HuH-7 (cell line): ENCODE data around the gene CACNA2D3.

Experiments used
- DNase-seq: peaks from one replicate; pipeline ENCODE4 v3.0.0; 2011; ENCODE audit warnings: low spot score

Gene CACNA2D3

DNA sequence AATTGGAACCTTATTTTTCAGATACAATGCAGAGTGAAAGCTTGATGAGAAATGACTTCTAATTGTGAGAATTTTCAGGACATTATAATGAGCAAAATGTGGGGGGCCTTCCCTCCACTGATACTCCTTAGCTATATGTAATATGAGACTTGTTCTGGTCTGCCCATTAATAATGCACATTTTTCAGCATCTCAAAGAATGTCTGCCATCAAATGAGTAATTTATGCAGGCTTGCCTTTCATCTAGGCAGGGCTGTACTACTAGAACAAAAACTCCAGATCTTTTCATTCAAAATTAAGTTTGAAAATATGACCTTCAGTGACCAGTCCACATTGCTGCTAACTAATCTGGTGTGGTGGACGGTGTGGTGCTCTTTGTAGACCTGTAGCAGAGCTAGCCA lies 678.1 kb downstream of the CACNA2D3 start:
- DNase-seq: no peak

DNA sequence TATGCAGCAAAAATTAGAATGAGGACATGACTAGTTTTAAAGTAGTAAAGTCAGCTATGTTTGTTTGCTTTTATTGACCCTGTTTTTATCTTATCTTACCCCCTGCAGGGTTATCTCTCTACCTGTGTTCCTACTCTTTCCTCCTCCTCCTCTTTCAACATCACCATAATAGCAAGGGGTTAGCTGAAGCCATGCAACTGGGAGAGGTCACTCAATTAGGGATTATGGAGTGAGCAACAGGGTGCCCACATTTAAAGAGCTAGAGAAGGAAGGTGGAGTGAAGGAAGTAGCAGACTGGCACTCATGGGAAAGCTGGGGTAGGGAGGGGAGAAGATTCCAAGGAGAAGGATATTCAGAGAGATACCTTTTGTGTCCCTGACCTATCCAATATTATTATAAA lies 679.6 kb downstream of the CACNA2D3 start:
- DNase-seq: no peak

DNA sequence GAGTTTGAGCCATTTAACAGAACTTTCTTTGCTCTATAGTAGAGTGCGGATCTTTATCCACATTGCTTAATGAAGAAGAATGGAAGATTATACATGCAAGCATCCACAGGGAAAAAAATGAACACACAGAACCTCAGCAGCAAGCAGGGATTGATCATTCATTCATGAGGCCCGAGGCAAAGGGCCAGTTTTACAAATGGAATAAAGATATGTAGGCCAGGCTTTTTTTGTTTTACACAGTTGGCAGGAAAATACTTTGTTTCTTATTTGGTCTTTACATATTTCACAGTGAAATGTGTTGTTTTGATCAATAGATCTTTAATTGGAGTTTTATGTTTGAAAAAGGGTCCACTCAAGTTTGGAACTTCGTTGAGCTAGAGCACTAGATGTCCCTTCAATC lies 688.0 kb downstream of the CACNA2D3 start:
- DNase-seq: no peak

DNA sequence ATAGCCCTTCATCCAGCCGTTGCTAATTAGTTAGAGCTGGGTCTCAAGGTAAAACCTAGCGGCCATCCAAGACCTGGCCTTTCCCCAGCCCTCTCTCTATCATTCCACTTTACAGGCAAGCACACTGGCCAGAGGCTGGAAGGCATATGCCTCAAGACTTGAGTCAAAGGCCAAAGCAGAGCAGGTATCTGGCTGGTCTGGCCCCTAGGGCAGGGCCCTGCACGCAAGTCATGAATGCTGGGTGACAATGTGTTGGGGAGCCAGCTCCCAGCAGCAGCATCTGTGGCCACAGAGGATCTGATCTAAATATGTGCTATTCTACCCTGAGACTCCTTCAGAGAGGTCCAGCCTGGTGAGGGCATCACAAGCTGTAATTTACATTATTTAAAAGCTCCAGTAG lies 691.9 kb downstream of the CACNA2D3 start:
- DNase-seq: no peak

DNA sequence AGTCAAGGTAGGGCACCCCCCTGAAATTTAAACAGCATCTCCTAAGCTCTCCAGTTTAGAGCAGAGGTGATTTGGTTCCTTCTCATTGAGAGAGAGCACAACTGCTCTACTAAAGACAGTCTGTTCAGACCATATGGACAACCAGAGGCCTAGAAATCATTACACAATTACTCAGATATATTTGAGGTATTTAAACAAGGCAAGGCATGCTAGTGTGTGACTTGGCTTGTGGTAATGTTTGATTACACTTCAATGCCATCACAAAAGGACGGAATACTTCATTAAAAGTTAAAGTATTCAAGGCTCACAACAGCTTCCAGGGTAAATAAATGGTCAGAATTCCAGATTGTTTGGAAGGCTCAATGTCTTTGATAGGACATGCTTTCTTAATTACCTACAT lies 695.3 kb downstream of the CACNA2D3 start:
- DNase-seq: no peak

DNA sequence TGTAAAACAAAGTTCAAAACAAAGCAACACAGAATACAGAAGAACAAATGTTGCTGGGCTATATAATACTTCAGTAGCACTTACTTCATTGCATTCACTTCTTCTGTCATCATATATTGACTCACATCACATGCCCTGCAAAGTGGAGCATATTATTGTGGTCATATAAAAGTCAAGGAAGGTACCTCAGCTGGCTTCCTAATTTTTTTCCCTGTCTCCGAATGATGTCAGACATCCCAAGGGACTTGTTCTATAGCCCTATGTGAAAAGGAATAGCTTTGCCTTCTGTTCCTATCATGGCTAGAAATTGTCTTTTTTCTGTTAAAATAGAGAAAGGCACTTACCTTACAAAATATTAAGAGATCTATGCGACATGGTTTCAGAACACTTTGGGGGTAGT lies 696.1 kb downstream of the CACNA2D3 start:
- no peak for DNase-seq

DNA sequence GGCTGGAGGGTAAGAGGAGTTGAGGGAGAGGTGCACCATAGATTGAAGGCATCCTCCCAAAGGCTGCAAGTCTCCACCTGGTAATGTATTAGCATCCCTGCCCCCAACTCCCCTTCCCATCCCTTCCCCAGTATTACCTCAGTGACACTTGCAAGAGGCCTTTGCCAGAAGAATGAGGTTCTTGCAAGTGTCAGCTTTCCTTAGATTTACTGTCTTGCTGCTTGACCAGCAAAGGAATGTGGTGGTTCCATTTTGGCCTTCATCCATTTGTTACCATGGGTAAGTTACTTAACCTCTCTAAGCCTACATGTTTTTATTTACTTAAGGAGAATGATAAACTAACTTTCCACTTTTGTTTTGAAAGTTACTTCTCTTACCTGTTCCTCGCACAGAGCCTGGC lies 696.6 kb downstream of the CACNA2D3 start:
- DNase-seq: no peak

DNA sequence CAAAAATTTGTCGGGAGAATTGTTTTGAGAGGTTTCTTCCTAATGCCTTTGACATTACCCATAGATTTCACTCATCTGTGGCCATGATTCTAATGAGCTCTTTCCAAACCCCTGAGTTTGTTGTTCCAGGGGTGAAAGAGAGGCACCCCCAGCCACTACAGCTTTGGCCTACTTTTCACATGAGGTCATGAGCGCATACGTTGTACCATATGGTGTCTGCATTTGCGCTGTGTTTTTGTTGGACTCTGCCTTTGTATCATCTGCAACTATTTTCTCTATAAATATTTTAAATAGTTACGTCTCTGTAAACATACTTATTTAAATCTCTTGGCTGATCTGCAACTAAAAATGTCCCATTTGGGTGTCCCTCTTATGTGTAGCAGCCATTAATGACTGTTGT lies 697.6 kb downstream of the CACNA2D3 start:
- no peak for DNase-seq

DNA sequence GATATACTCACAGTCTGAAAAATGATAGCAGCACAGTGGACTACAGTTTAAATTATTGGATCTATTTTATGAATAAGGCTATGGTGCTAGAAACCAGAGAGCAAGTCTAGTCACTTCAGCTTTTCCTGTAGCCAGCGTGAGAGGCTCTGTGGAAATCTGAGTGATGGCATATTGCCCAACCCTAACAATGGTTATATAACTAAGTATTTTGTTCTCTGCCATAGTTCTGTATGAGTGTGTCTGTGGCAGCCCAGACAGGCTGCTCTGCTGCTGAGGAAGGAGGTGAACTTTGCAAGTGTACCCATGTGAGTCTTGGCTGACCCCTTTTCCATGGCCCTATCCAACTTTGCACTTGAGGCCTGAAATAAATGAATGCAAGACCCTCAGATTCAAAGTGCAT lies 699.9 kb downstream of the CACNA2D3 start:
- no peak for DNase-seq

DNA sequence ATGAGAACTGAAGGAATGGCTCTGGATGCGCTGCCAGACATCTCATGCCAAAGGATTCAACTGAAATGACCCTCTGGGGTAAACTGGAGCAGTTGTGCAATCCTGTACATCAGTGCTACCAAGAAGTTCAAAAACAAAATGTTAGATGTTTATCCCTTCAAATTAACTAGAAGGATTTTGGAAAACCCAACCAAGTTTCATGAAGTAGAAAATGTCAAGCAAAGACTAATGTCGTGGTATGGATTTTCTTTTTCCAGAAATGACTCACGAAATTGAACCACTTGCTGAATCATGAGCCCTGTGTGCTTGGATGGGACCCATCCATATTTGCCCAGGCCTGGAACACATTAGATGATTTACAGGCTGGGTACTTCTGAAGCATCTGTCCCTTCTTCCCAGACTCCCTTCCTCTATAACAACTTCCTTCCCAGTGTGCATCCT lies 703.9 kb downstream of the CACNA2D3 start:
- DNase-seq: no peak

DNA sequence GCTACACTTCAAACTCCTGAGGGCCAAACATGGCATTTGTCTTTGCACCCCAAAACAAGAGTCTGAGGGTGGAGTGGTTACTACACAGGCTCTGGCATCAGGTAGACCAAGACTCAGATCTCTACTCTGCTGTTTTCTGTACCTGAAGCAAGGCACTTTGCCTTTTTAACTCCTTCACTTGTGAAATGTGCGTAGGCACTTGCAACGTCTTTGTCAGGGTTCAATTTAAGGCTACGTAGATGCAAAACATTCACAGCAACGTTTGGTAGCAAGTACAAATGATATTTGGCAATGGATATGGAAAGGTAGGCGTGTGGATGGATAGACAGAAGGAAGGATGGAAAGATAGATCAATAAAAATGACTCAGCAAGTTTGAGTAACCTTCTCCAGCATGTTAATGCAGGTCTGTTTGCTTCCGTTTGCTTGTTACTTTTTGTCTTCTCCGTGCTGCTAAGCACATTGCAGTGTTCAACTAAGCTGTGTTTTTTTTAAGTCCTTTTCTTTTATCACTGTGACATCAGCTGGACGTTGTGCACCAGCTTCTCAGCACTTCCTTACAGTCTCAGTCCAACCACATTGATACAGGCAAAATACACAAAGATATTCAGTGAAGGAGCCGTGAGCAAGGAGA lies 704.8 kb downstream of the CACNA2D3 start:
- no peak for DNase-seq

DNA sequence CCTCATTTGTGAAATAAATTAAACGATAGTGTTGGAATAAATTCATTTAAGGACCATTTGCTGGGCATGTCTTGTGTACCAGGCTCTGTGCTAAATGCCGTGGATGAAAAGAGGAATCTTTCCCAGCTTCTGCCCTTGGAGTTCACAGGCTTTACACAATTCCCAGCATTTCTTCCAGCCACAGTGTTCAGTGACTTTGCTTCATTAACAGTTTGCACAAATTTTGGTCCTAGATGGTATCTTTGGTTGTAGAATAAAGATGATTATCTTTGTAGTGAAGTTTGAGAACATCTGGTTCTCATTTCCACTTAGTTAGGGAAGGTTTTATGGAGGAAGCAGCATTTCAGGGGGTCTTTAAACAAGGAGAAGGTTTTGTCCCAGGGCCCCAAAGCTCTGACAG lies 705.4 kb downstream of the CACNA2D3 start:
- no peak for DNase-seq

DNA sequence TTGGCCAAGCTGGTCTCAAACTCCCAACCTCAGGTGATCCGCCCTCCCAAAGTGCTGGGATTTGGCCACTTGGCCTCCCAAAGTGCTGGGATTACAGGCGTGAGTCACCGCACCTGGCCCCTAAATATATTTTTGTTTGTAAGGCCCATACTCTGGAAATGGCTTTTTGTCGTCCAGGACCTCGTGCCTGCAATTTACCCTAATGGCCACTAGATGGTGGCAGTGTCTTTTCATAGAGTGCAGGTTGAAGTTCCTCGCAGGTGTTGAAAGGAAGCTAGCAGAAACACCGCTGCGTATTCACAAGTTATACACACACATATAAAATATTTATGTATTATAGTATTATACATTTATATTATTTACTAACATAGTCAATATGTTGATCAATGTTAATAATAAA lies 708.3 kb downstream of the CACNA2D3 start:
- peak; percentile 4 for DNase-seq

DNA sequence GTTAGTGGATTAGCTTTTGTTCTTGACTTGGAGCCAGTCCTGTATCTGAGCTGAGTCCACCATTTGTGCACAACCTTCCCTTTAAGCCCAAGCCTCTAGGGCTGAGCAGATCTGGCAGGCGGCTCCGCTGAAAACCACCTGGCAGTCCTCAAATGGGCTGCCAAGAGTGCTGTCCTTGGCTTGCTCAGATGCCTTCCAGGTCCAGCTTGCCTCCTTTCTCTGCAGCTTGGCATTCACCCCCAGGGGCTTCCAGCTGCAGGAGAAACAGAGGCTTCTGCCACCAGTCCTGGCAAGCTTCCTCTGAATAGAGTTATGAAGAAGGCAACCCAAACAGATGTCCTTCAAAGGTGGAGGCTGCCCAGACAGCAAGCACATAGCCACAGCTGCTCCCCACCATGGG lies 708.8 kb downstream of the CACNA2D3 start:
- DNase-seq: no peak

DNA sequence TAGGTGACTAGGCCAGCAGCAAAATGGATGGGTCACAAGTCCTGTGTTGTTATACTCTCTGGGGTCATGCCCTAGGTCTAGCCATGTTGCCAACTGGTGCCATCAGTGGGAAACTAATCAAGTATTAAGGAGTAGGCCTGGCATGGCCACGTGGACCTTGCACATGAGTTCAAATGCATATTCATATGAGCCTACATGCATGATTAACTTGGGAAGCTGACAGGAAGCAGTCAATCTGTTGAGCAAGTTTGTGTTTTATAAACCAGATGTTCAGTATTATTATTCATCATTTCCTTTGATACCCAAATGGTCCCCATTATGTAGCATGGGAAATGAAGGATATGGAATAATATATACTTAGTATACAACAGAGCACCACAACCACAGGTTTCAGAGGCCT lies 710.5 kb downstream of the CACNA2D3 start:
- DNase-seq: no peak

DNA sequence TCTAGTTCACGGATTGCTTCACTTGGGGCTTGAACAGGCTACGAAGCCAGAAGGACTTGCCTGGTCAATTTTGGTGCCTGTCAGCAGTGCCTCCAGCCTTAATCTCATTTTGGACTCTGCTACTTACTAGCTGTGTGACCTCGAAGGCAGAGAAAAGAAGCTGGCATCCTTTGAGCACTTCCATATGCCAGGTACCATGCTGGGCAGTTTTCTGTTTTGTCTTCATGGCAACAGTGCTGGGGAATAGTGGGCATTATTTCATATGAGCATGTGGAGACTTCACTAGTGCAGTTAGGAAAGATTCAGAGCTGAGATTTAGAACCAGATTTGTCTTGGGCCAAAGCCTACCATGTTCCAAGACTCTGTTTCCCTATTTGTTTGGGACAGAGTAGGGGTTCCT lies 713.3 kb downstream of the CACNA2D3 start:
- no peak for DNase-seq

DNA sequence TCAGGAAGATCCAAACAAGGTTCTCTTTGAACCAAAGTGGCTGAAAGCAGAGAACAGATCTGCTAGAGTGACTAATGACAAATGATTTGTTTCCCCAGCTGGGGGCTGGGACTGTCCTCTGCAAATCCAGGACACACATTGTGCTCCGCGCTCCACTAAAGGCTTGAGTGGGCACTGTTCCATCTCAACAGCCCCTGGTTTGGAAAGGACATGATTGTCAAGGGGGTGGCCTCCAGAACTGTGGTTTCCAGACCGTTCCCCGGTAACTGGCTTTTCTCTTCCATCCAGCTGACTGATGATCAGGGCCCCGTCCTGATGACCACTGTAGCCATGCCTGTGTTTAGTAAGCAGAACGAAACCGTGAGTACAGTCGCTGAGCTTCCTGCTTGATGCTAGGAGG lies 714.5 kb downstream of the CACNA2D3 start:
- no peak for DNase-seq

DNA sequence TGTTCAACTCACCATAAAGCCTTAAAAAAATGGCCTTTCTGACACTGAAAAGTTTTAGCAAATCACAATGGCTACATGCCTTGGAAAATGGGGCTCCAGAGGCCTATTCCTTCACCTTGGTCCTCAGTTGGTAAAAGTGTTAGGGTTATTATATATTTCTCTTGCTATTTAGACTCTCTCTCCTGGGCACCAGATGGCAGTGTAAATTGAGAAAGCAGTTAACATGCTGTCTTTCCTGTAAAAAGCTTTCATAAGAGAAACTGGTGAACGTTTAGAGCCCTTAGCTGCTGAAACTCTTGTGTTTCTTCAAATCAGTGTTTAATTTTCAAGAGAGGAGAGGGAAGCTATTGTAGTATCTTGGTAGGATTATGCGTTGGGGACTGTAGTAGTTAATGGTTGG lies 715.6 kb downstream of the CACNA2D3 start:
- DNase-seq: no peak

DNA sequence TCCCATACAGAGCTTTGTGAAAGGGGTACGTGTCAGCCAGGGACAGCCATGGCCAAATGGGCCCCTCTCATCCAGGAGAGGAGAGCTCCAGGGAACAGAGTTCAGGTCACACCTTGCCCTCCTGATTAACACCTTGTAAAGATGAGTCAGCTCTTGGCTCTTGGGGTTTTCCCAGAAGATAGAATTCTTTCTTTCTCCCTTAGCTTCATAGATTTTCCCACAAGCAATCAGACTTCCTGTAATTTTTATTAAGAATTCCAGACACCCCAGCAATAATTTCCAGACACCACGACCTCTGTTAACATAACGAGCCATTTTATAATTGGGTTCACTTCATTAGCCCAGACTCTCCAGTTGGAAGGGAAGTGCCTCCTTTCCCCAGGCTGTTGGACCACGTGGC lies 719.1 kb downstream of the CACNA2D3 start:
- DNase-seq: no peak

DNA sequence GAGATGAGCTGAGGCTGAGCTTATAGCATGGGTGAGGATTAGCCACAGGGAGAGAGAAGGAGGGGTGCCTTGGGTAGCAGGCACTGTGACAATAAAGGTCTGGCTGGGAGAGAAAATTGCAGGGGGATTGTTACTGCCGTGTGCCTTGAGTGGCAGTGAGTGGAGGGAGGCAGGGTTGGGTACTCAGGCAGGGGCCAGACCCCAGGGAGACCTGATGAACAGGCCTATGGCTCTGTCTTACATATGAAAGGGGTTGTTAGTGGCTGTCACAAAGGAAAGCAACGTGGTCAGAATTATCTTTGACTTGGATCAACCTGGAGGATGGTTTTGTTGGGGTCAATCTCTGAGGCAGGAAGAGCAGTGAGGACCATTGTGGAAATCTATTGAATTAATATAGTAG lies 721.0 kb downstream of the CACNA2D3 start:
- no peak for DNase-seq

DNA sequence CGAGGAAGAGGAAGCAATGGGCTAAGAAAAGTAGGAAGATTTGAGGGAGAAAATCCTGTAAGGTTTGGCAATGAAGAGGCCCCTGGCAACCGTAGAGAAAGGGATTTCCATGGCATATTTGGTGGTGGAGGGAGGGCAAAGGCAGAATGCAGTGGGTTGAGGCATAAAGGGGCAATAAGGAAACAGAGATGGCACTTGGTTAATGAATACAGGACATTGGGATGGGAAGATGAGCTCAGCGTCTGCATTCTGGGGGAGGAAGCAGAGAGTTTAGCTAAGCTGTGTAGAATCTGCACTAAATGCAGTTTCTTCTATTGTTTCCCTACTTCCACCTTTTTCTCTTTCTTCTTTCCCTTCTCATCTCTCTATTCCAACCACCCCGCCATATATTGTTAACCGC lies 721.9 kb downstream of the CACNA2D3 start:
- no peak for DNase-seq

DNA sequence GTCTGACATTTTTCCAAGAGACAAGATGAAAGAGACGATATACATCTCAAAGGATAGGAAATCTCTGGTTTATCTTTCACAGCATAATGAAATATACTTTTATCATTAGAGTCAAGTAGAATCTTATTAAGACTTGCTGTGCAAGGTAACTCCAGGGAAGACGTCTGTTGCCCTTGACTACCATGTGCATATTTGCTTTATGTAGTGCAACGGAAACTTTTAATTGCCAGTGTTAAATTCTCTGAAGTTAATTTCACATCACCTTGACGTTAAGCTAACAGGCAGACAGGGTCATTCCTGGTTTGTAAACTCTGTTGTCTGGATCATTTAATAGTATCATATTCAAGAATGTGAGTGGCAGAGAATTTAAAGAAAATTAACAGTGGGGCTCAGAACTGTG lies 722.7 kb downstream of the CACNA2D3 start:
- DNase-seq: no peak

DNA sequence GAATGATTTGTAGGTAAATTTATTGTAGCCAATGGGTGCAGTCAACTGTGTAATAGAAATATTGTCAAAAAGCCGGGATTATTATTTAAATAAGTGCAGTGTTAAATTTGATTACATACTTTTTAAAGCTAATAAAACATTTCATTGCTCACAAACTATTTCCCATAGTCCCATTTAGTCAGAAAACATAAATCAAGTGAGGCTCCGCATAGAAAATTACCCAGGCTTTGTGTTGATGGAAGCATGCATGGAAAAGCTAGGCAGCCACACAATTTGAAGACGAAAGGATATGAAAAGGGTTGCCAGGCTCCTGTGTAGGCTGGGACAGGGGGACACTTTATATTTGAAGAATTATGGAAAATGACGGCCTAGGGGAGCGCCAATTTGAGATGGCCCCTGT lies 723.2 kb downstream of the CACNA2D3 start:
- DNase-seq: no peak

DNA sequence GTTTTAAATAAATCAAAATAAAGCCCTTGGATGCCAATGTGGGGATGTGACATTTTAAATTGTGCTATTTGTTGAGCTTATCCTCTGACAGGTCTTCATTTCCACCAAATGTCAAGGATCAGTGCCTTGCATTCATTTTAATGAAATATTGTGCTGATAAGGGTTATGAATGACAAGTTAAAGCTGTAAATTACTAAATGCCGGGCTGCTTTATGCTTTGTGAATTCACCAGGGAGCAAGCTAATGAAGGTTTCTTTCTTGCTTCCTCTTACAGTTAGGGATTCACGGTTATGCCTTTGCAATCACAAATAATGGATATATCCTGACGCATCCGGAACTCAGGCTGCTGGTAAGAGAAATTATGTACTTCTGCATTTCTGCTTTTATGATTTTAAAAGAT lies 723.8 kb downstream of the CACNA2D3 start:
- no peak for DNase-seq

DNA sequence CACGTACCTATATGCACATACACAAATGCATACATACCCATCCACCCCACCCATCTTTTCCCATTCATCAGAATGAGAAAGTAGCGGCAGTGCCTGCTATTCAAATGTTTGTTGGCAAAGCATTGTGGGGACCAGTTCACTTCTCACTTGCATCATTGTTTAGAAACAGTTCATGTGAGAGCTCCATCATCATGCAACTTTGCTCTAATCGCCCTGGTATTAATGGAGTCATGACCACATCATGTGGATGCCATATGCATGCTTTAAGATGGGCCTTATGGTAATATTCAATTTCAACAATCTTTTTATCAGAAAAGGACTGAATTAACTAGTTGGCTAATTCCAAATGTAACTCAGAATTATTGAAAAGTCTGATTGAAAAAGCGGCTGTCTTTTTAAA lies 725.0 kb downstream of the CACNA2D3 start:
- no peak for DNase-seq
